Right cardiac atrium (tissue), 5 donors: ENCODE results near the gene MTARC1. TPM values are rescaled to one million over a fixed set of nuclear protein-coding genes. Genes with fewer than 3 reads are reported as not detected.

Experiments
- ATAC-seq, 2 donors: fragments of 200-7000 bp; cut with Tn5 transposase; one replicate each; pipeline versions ENCODE4 v1.8.0 to v1.9.1; 2020; ENCODE audit warnings: moderate library complexity in 2 of 2, mild to moderate bottlenecking in 1 of 2
- DNase-seq, 3 donors: peaks; one replicate each; pipeline ENCODE4 v3.0.0-alpha.2; 2020
- H3K27ac ChIP-seq: one replicate; pipeline ENCODE4 v1.5.1; 2013; ENCODE audit warnings: mild to moderate bottlenecking, low read length, control low read depth, moderate library complexity
- H3K27me3 ChIP-seq: one replicate; pipeline ENCODE4 v1.6.1; 2013; ENCODE audit not compliant: control insufficient read depth, insufficient read depth
- H3K4me1 ChIP-seq: one replicate; pipeline ENCODE4 v1.6.1; 2013; ENCODE audit warnings: low read length; ENCODE audit not compliant: control insufficient read depth, insufficient read depth
- H3K4me3 ChIP-seq: one replicate; pipeline ENCODE4 v1.5.1; 2013; ENCODE audit warnings: low read length, control low read depth
- H3K9me3 ChIP-seq: one replicate; pipeline ENCODE4 v1.6.1; 2013; ENCODE audit warnings: low read length; ENCODE audit not compliant: control insufficient read depth
- WGBS: extraction: QIAGEN DNeasy Blood & Tissue Kit; methylation state at CpG from one replicate; pipeline ENCODE4 v1.1.7; 2013; 5-methylcytosine and 5-hydroxymethylcytosine counted together
- intact Hi-C, 4 donors: fragments of 100-400 bp; cut with DNase I; formaldehyde crosslinking; loops; one replicate each; pipeline versions ENCODE4 v1.11.0 to v1.14.0; 2022 to 2023
- polyA plus RNA-seq: library from polyadenylated mRNA; stranded (reverse); fragments of 200-250 nt; gene quantifications from one replicate; pipeline ENCODE4 v1.2.3, GENCODE V29; 2013
- total RNA-seq, 4 donors: library from RNA; stranded (reverse); fragmentation: NEBNext Ultra II Directional; extraction: Animal tissue kit (Norgen Biotek cat#: 25700); gene quantifications; one replicate each; pipeline ENCODE4 v1.2.1, GENCODE V29; 2021
- donor health status: healthy with polysubstance abuse.
- donor health status: DM: no; HTN: yes; CAD: no.
- donor health status: DM: no; HTN: no; CAD: no.
- donor health status: DM: no; HTN: yes; CAD: no; lungs with severe emphysema.
- donor health status: DM: yes; HTN: yes; CAD: no.

Gene MTARC1
- total and polyA plus RNA-seq, 5 donors = 3.2 to 13.4 (median 3.6) TPM

DNA sequence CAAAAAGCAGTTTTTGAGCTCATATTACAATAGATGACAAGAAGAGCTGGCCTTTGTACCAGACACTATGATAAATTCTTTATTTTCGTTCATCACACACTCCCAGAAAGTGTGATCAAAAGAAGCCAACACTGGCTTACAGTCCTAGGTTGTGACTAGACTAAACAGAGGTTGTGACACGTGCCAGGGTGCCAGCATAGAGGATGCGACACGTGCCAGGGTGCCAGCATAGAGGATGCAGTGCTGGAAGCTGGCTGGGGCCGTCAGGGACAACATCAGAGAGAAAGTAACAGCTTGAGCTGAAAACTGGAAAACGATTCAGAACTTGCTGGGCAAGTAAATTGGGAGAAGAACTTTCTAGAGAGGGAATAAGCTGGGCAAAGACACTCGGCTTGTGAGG, 2.2 kb downstream of the MTARC1 start:
- no peaks in the 10 kb centered on the region for H3K27me3 ChIP-seq
- no peak for ATAC-seq
- DNase-seq = no peak
- H3K9me3 ChIP-seq = no peaks in the 10 kb centered on the region
- peaks cover 2% of the 10 kb centered on the region for H3K4me1 ChIP-seq
- H3K27ac ChIP-seq = peak overlapping the region; percentile 23
- 66% methylated on average over 7 of the region's 7 CpGs for whole genome bisulfite sequencing
- intact Hi-C loops = loop anchor here in 1 of 4 donors (10.0 kb wide), 1 partner anchor 504 kb away; no protein-coding TSS in a partner anchor
- H3K4me3 ChIP-seq = no peak overlapping the region

- H3K4me1 ChIP-seq = peaks cover 2% of the 10 kb centered on the region
- DNase-seq (no peak), ATAC-seq (no peak)
- 82% methylated on average over 2 of the region's 2 CpGs for WGBS
- H3K27me3 ChIP-seq = no peaks in the 10 kb centered on the region
- H3K27ac ChIP-seq = no peak overlapping the region
- intact Hi-C loops = loop anchor here in 1 of 4 donors (10.0 kb wide), 1 partner anchor 505 kb away; no protein-coding TSS in a partner anchor
- H3K9me3 ChIP-seq = no peaks in the 10 kb centered on the region
- no peak overlapping the region for H3K4me3 ChIP-seq
Observed at GRCh38 chr1:220789532-220790147, 2.9 kb downstream of the MTARC1 start.

- peak overlapping the region; percentile 67 for H3K27ac ChIP-seq
- peaks cover 2% of the 10 kb centered on the region for H3K4me1 ChIP-seq
- WGBS = 47% methylated on average over 6 of the region's 6 CpGs
- no peaks in the 10 kb centered on the region for H3K9me3 ChIP-seq
- H3K27me3 ChIP-seq = no peaks in the 10 kb centered on the region
- intact Hi-C loops = no loop called here
- DNase-seq = no peak
- ATAC-seq = peak in 1 of 2 donors; percentile 23
- no peak overlapping the region for H3K4me3 ChIP-seq
Observed at GRCh38 chr1:220791285-220791684, 4.6 kb downstream of the MTARC1 start.

- intact Hi-C loops = no loop called here
Observed at GRCh38 chr1:220791956-220792355, 5.2 kb downstream of the MTARC1 start.

DNA sequence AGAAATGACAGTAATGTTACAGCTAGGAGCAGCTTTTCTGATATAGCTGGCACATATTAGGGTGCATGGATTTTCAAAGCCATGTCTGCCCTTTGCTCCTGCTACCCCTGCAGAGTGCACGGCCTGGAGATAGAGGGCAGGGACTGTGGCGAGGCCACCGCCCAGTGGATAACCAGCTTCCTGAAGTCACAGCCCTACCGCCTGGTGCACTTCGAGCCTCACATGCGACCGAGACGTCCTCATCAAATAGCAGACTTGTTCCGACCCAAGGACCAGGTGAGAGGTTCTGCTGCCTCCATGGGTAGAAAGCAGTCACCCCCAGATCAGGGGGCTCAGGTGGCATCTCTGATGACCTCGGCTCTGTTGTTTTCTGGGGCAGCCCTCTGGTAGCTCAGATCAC, 9.8 kb downstream of the MTARC1 start:
- no peak overlapping the region for H3K4me3 ChIP-seq
- intact Hi-C loops = no loop called here
- no peak overlapping the region for H3K27ac ChIP-seq
- ATAC-seq (peak; percentile 34 to 58), DNase-seq (no peak)
- no peaks in the 10 kb centered on the region for H3K27me3 ChIP-seq
- 83% methylated on average over 10 of the region's 10 CpGs for WGBS
- no peaks in the 10 kb centered on the region for H3K4me1 ChIP-seq
- H3K9me3 ChIP-seq = no peaks in the 10 kb centered on the region

More at GRCh38 chr1:220791956-220792355, 5.2 kb downstream of the MTARC1 start:
- peaks cover 2% of the 10 kb centered on the region for H3K4me1 ChIP-seq
- H3K27ac ChIP-seq = no peak overlapping the region
- DNase-seq (peak in 2 of 3 donors; percentile 63 to 70), ATAC-seq (peak; percentile 56 to 65)
- H3K4me3 ChIP-seq = no peak overlapping the region
- no peaks in the 10 kb centered on the region for H3K27me3 ChIP-seq
- no peaks in the 10 kb centered on the region for H3K9me3 ChIP-seq
- 27% methylated on average over 5 of the region's 5 CpGs for WGBS

GRCh38 chr1:220797044-220797443, 10.3 kb downstream of the MTARC1 start:
- Histone ChIP-seq H3K4me3 (no peak overlapping the region), H3K27me3 (no peaks in the 10 kb centered on the region), H3K4me1 (no peaks in the 10 kb centered on the region), H3K9me3 (no peaks in the 10 kb centered on the region), H3K27ac (peak overlapping the region; percentile 42)
- DNase-seq = no peak
- intact Hi-C loops = no loop called here
- ATAC-seq = no peak

GRCh38 chr1:220797553-220797952, 10.8 kb downstream of the MTARC1 start:
- Histone ChIP-seq H3K9me3 (no peaks in the 10 kb centered on the region), H3K4me3 (no peak overlapping the region), H3K4me1 (no peaks in the 10 kb centered on the region), H3K27ac (peak overlapping the region; percentile 59), H3K27me3 (no peaks in the 10 kb centered on the region)
- intact Hi-C loops = no loop called here
- ATAC-seq (peak in 1 of 2 donors; percentile 68), DNase-seq (no peak)
- WGBS = 86% methylated on average over 3 of the region's 3 CpGs

DNA sequence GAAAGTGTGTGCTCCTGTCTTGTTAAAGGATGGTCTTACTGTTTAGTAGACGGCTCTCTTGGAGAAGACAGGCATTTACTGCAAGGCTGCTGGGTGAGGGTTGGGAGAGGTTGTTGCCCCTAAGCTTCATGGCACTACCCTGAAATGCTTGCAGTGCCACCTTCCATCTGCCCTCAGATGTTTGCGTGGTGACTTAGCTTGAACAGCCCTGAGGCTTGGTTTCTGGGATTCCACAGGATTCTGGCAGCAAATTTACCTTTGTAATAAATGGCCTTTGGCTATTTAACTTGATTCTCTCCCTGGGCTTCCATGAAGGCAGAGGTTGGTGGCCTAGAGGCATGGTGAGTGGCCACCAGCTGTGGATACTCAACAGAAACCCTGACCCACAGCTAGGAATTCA, 11.6 kb downstream of the MTARC1 start:
- no peak for DNase-seq
- intact Hi-C loops = no loop called here
- 97% methylated on average over 2 of the region's 2 CpGs for WGBS
- H3K4me1 ChIP-seq = no peaks in the 10 kb centered on the region
- no peak overlapping the region for H3K4me3 ChIP-seq
- H3K27me3 ChIP-seq = no peaks in the 10 kb centered on the region
- ATAC-seq = no peak
- H3K9me3 ChIP-seq = no peaks in the 10 kb centered on the region
- H3K27ac ChIP-seq = no peak overlapping the region

GRCh38 chr1:220800262-220800661, 13.5 kb downstream of the MTARC1 start:
- WGBS = 83% methylated on average over 6 of the region's 6 CpGs
- intact Hi-C loops = no loop called here
- Histone ChIP-seq H3K27ac (no peak overlapping the region), H3K27me3 (no peaks in the 10 kb centered on the region), H3K4me3 (no peak overlapping the region), H3K4me1 (no peaks in the 10 kb centered on the region), H3K9me3 (no peaks in the 10 kb centered on the region)
- DNase-seq = no peak
- ATAC-seq = no peak

- WGBS = 70% methylated on average over 10 of the region's 10 CpGs
- Histone ChIP-seq H3K9me3 (no peaks in the 10 kb centered on the region), H3K27me3 (no peaks in the 10 kb centered on the region), H3K4me1 (no peaks in the 10 kb centered on the region), H3K27ac (no peak overlapping the region), H3K4me3 (no peak overlapping the region)
- peak; percentile 36 to 53 for ATAC-seq
- no peak for DNase-seq
- intact Hi-C loops = no loop called here
Observed at GRCh38 chr1:220803401-220804201, 16.9 kb downstream of the MTARC1 start.

DNA sequence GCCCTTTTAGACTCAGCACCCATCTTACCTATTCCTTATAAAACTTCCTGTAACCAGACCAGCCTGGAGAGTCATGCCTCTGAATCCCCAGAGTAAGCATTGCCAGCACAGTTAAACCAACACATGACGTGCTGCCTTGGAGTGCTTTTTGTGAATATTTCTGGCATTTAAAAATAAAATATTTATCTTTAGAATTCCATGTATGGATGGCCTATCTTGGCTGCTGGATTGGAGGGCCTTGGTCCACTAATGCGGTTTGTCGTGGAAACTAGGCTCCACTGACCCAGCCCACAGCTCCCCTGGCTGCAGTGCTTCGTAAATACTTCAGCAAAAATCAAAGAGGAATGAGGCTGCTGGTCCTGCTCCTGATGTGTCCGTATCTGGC, 17.5 kb downstream of the MTARC1 start:
- H3K27me3 ChIP-seq = no peaks in the 10 kb centered on the region
- 74% methylated on average over 5 of the region's 5 CpGs for WGBS
- intact Hi-C loops = no loop called here
- DNase-seq (no peak), ATAC-seq (no peak)
- no peaks in the 10 kb centered on the region for H3K4me1 ChIP-seq
- no peak overlapping the region for H3K27ac ChIP-seq
- no peaks in the 10 kb centered on the region for H3K9me3 ChIP-seq
- H3K4me3 ChIP-seq = no peak overlapping the region
